ENCODE measurements around the gene TAB2. TPM values are rescaled to one million over a fixed set of nuclear protein-coding genes. Genes with fewer than 3 reads are reported as not detected.

The TAB2 gene
- total RNA-seq, 1 donor from 2014 or later: 25.1 TPM

GRCh38 chr6:149278997-149279396, 38.5 kb upstream of the TAB2 start:
- H3K9me3 ChIP-seq (ENCODE audit: control insufficient read depth in 3 of 3, low read length in 3 of 3): no peaks in the 10 kb centered on the region
- no peaks in the 10 kb centered on the region for H3K4me1 ChIP-seq (ENCODE audit: control insufficient read depth in 3 of 3, insufficient read depth in 3 of 3, low read length in 3 of 3)
- H3K4me3 ChIP-seq (ENCODE audit: low read length in 3 of 3): no peak overlapping the region
- no peak overlapping the region for H3K9ac ChIP-seq (ENCODE audit: low read depth in 1 of 3, low read length in 3 of 3)
- H3K36me3 ChIP-seq (ENCODE audit: control insufficient read depth in 3 of 3, insufficient read depth in 3 of 3, low read length in 3 of 3): no peaks in the 10 kb centered on the region
- peaks cover 0 to 4% (median 0%) of the 10 kb centered on the region in 3 donors for H3K27me3 ChIP-seq (ENCODE audit: control insufficient read depth in 3 of 3, insufficient read depth in 3 of 3, low read length in 3 of 3)
- H3K27ac ChIP-seq (ENCODE audit: low read depth, low read length): no peak overlapping the region

- no peaks in the 10 kb centered on the region for H3K27me3 ChIP-seq (ENCODE audit: control insufficient read depth in 3 of 3, insufficient read depth in 3 of 3, low read length in 3 of 3)
- H3K36me3 ChIP-seq (ENCODE audit: control insufficient read depth in 3 of 3, insufficient read depth in 3 of 3, low read length in 3 of 3): no peaks in the 10 kb centered on the region
- H3K4me1 ChIP-seq (ENCODE audit: control insufficient read depth in 3 of 3, insufficient read depth in 3 of 3, low read length in 3 of 3): no peaks in the 10 kb centered on the region
These were observed 32.6 kb upstream of the TAB2 start for GRCh38 chr6:149284904-149285303.

GRCh38 chr6:149285626-149286025, 31.9 kb upstream of the TAB2 start:
- no peaks in the 10 kb centered on the region for H3K4me1 ChIP-seq (ENCODE audit: control insufficient read depth in 3 of 3, insufficient read depth in 3 of 3, low read length in 3 of 3)
- no peaks in the 10 kb centered on the region for H3K27me3 ChIP-seq (ENCODE audit: control insufficient read depth in 3 of 3, insufficient read depth in 3 of 3, low read length in 3 of 3)

More at GRCh38 chr6:149284904-149285303, 32.6 kb upstream of the TAB2 start:
- H3K9me3 ChIP-seq (ENCODE audit: control insufficient read depth in 3 of 3, low read length in 3 of 3): no peaks in the 10 kb centered on the region
- H3K4me3 ChIP-seq (ENCODE audit: low read length in 3 of 3): no peak overlapping the region
- H3K27ac ChIP-seq (ENCODE audit: low read depth, low read length): no peak overlapping the region
- no peak overlapping the region for H3K9ac ChIP-seq (ENCODE audit: low read depth in 1 of 3, low read length in 3 of 3)

GRCh38 chr6:149286905-149287304, 30.6 kb upstream of the TAB2 start:
- H3K9ac ChIP-seq (ENCODE audit: low read depth in 1 of 3, low read length in 3 of 3): no peak overlapping the region
- no peak overlapping the region for H3K4me3 ChIP-seq (ENCODE audit: low read length in 3 of 3)
- no peak overlapping the region for H3K27ac ChIP-seq (ENCODE audit: low read depth, low read length)
- no peaks in the 10 kb centered on the region for H3K4me1 ChIP-seq (ENCODE audit: control insufficient read depth in 3 of 3, insufficient read depth in 3 of 3, low read length in 3 of 3)
- no peaks in the 10 kb centered on the region for H3K27me3 ChIP-seq (ENCODE audit: control insufficient read depth in 3 of 3, insufficient read depth in 3 of 3, low read length in 3 of 3)
- no peaks in the 10 kb centered on the region for H3K36me3 ChIP-seq (ENCODE audit: control insufficient read depth in 3 of 3, insufficient read depth in 3 of 3, low read length in 3 of 3)
- no peaks in the 10 kb centered on the region for H3K9me3 ChIP-seq (ENCODE audit: control insufficient read depth in 3 of 3, low read length in 3 of 3)

More at GRCh38 chr6:149285626-149286025, 31.9 kb upstream of the TAB2 start:
- Histone ChIP-seq H3K27ac (ENCODE audit: low read depth, low read length) (no peak overlapping the region), H3K4me3 (ENCODE audit: low read length in 3 of 3) (no peak overlapping the region), H3K9me3 (ENCODE audit: control insufficient read depth in 3 of 3, low read length in 3 of 3) (no peaks in the 10 kb centered on the region), H3K36me3 (ENCODE audit: control insufficient read depth in 3 of 3, insufficient read depth in 3 of 3, low read length in 3 of 3) (no peaks in the 10 kb centered on the region), H3K9ac (ENCODE audit: low read depth in 1 of 3, low read length in 3 of 3) (no peak overlapping the region)

- Histone ChIP-seq H3K36me3 (ENCODE audit: control insufficient read depth in 3 of 3, insufficient read depth in 3 of 3, low read length in 3 of 3) (no peaks in the 10 kb centered on the region), H3K4me1 (ENCODE audit: control insufficient read depth in 3 of 3, insufficient read depth in 3 of 3, low read length in 3 of 3) (no peaks in the 10 kb centered on the region), H3K27ac (ENCODE audit: low read depth, low read length) (no peak overlapping the region)
These were observed 28.2 kb upstream of the TAB2 start for GRCh38 chr6:149289192-149289781.

GRCh38 chr6:149289966-149290365, 27.5 kb upstream of the TAB2 start:
- no peak overlapping the region for H3K9ac ChIP-seq (ENCODE audit: low read depth in 1 of 3, low read length in 3 of 3)
- H3K4me1 ChIP-seq (ENCODE audit: control insufficient read depth in 3 of 3, insufficient read depth in 3 of 3, low read length in 3 of 3): no peaks in the 10 kb centered on the region
- no peaks in the 10 kb centered on the region for H3K36me3 ChIP-seq (ENCODE audit: control insufficient read depth in 3 of 3, insufficient read depth in 3 of 3, low read length in 3 of 3)
- no peak overlapping the region for H3K4me3 ChIP-seq (ENCODE audit: low read length in 3 of 3)
- no peak overlapping the region for H3K27ac ChIP-seq (ENCODE audit: low read depth, low read length)
- H3K9me3 ChIP-seq (ENCODE audit: control insufficient read depth in 3 of 3, low read length in 3 of 3): no peaks in the 10 kb centered on the region
- H3K27me3 ChIP-seq (ENCODE audit: control insufficient read depth in 3 of 3, insufficient read depth in 3 of 3, low read length in 3 of 3): no peaks in the 10 kb centered on the region

More at GRCh38 chr6:149289192-149289781, 28.2 kb upstream of the TAB2 start:
- no peak overlapping the region for H3K4me3 ChIP-seq (ENCODE audit: low read length in 3 of 3)
- H3K9ac ChIP-seq (ENCODE audit: low read depth in 1 of 3, low read length in 3 of 3): no peak overlapping the region
- no peaks in the 10 kb centered on the region for H3K27me3 ChIP-seq (ENCODE audit: control insufficient read depth in 3 of 3, insufficient read depth in 3 of 3, low read length in 3 of 3)
- H3K9me3 ChIP-seq (ENCODE audit: control insufficient read depth in 3 of 3, low read length in 3 of 3): no peaks in the 10 kb centered on the region

- Histone ChIP-seq H3K27me3 (ENCODE audit: control insufficient read depth in 3 of 3, insufficient read depth in 3 of 3, low read length in 3 of 3) (no peaks in the 10 kb centered on the region), H3K9ac (ENCODE audit: low read depth in 1 of 3, low read length in 3 of 3) (no peak overlapping the region), H3K36me3 (ENCODE audit: control insufficient read depth in 3 of 3, insufficient read depth in 3 of 3, low read length in 3 of 3) (no peaks in the 10 kb centered on the region), H3K27ac (ENCODE audit: low read depth, low read length) (no peak overlapping the region), H3K4me3 (ENCODE audit: low read length in 3 of 3) (no peak overlapping the region), H3K9me3 (ENCODE audit: control insufficient read depth in 3 of 3, low read length in 3 of 3) (no peaks in the 10 kb centered on the region), H3K4me1 (ENCODE audit: control insufficient read depth in 3 of 3, insufficient read depth in 3 of 3, low read length in 3 of 3) (no peaks in the 10 kb centered on the region)
These were observed 24.3 kb upstream of the TAB2 start for GRCh38 chr6:149293244-149293643.

- H3K9me3 ChIP-seq (ENCODE audit: control insufficient read depth in 3 of 3, low read length in 3 of 3): no peaks in the 10 kb centered on the region
- no peaks in the 10 kb centered on the region for H3K36me3 ChIP-seq (ENCODE audit: control insufficient read depth in 3 of 3, insufficient read depth in 3 of 3, low read length in 3 of 3)
- H3K27ac ChIP-seq (ENCODE audit: low read depth, low read length): no peak overlapping the region
- H3K4me1 ChIP-seq (ENCODE audit: control insufficient read depth in 3 of 3, insufficient read depth in 3 of 3, low read length in 3 of 3): no peaks in the 10 kb centered on the region
- H3K4me3 ChIP-seq (ENCODE audit: low read length in 3 of 3): no peak overlapping the region
- H3K9ac ChIP-seq (ENCODE audit: low read depth in 1 of 3, low read length in 3 of 3): no peak overlapping the region
- no peaks in the 10 kb centered on the region for H3K27me3 ChIP-seq (ENCODE audit: control insufficient read depth in 3 of 3, insufficient read depth in 3 of 3, low read length in 3 of 3)
These were observed 16.9 kb upstream of the TAB2 start for GRCh38 chr6:149300563-149300962.

GRCh38 chr6:149302723-149303122, 14.8 kb upstream of the TAB2 start:
- Histone ChIP-seq H3K27ac (ENCODE audit: low read depth, low read length) (no peak overlapping the region), H3K4me3 (ENCODE audit: low read length in 3 of 3) (no peak overlapping the region)

GRCh38 chr6:149303468-149303867, 14.0 kb upstream of the TAB2 start:
- H3K4me1 ChIP-seq (ENCODE audit: control insufficient read depth in 3 of 3, insufficient read depth in 3 of 3, low read length in 3 of 3): no peaks in the 10 kb centered on the region
- no peak overlapping the region for H3K27ac ChIP-seq (ENCODE audit: low read depth, low read length)
- H3K9ac ChIP-seq (ENCODE audit: low read depth in 1 of 3, low read length in 3 of 3): no peak overlapping the region
- H3K27me3 ChIP-seq (ENCODE audit: control insufficient read depth in 3 of 3, insufficient read depth in 3 of 3, low read length in 3 of 3): no peaks in the 10 kb centered on the region
- H3K36me3 ChIP-seq (ENCODE audit: control insufficient read depth in 3 of 3, insufficient read depth in 3 of 3, low read length in 3 of 3): no peaks in the 10 kb centered on the region
- H3K4me3 ChIP-seq (ENCODE audit: low read length in 3 of 3): no peak overlapping the region
- H3K9me3 ChIP-seq (ENCODE audit: control insufficient read depth in 3 of 3, low read length in 3 of 3): no peaks in the 10 kb centered on the region

More at GRCh38 chr6:149302723-149303122, 14.8 kb upstream of the TAB2 start:
- Histone ChIP-seq H3K9me3 (ENCODE audit: control insufficient read depth in 3 of 3, low read length in 3 of 3) (no peaks in the 10 kb centered on the region), H3K4me1 (ENCODE audit: control insufficient read depth in 3 of 3, insufficient read depth in 3 of 3, low read length in 3 of 3) (no peaks in the 10 kb centered on the region), H3K36me3 (ENCODE audit: control insufficient read depth in 3 of 3, insufficient read depth in 3 of 3, low read length in 3 of 3) (no peaks in the 10 kb centered on the region), H3K27me3 (ENCODE audit: control insufficient read depth in 3 of 3, insufficient read depth in 3 of 3, low read length in 3 of 3) (no peaks in the 10 kb centered on the region), H3K9ac (ENCODE audit: low read depth in 1 of 3, low read length in 3 of 3) (no peak overlapping the region)
